Spleen (tissue), 11 donors: Measurements from ENCODE around the gene GLTP. TPM values are rescaled to one million over a fixed set of nuclear protein-coding genes. Genes with fewer than 3 reads are reported as not detected.

ENCODE experiments used
- DNase-seq: peaks from one replicate; pipeline ENCODE4 v3.0.0-alpha.2; 2020
- H3K27ac ChIP-seq, 8 donors: fragments of 200-600 bp; sonication (generic) in 7 of 8; 1 replicate in 4 of 8; 2 replicates in 4 of 8; pipeline versions ENCODE4 v1.5.0 to v1.8.0; 2016 to 2021; ENCODE audit warnings: inconsistent platforms in 4 of 8, mild to moderate bottlenecking in 4 of 8, moderate library complexity in 1 of 8
- H3K27me3 ChIP-seq, 7 donors: fragments of 200-600 bp; sonication (generic) in 6 of 7; replicated peaks in 1 of 7; 1 replicate in 4 of 7; 2 replicates in 3 of 7; pipeline versions ENCODE4 v1.5.0 to v1.8.0; 2016 to 2021; ENCODE audit warnings: inconsistent platforms in 3 of 7, mild to moderate bottlenecking in 1 of 7
- H3K36me3 ChIP-seq, 6 donors: fragments of 200-600 bp; sonication (generic) in 5 of 6; 1 replicate in 4 of 6; 2 replicates in 2 of 6; pipeline versions ENCODE4 v1.5.0 to v1.8.0; 2016 to 2021; ENCODE audit warnings: inconsistent platforms in 2 of 6
- H3K4me1 ChIP-seq, 6 donors: fragments of 200-600 bp; sonication (generic) in 5 of 6; 1 replicate in 3 of 6; 2 replicates in 3 of 6; pipeline versions ENCODE4 v1.5.0 to v1.8.0; 2016 to 2021; ENCODE audit warnings: inconsistent platforms in 3 of 6
- H3K4me3 ChIP-seq, 8 donors: fragments of 200-600 bp; sonication (generic) in 7 of 8; 1 replicate in 4 of 8; 2 replicates in 4 of 8; pipeline versions ENCODE4 v1.5.0 to v1.8.0; 2016 to 2021; ENCODE audit warnings: inconsistent platforms in 4 of 8, mild to moderate bottlenecking in 4 of 8, moderate library complexity in 2 of 8
- H3K9me3 ChIP-seq, 8 donors: fragments of 200-600 bp; sonication (generic) in 7 of 8; 1 replicate in 4 of 8; 2 replicates in 4 of 8; pipeline versions ENCODE4 v1.5.0 to v1.8.0; 2016 to 2021; ENCODE audit warnings: inconsistent platforms in 4 of 8
- POLR2A ChIP-seq, 3 donors: fragments of 450-650 bp; IDR thresholded peaks; one replicate each; pipeline ENCODE4 v1.5.1; 2017; ENCODE audit warnings: antibody characterized with exemption in 3 of 3, mild to moderate bottlenecking in 1 of 3
- POLR2AphosphoS5 ChIP-seq, 3 donors: sonication (generic); formaldehyde crosslinking; IDR thresholded peaks; one replicate each; pipeline ENCODE4 v1.5.1; 2017; ENCODE audit warnings: antibody characterized with exemption in 3 of 3
- WGBS, 5 donors: extraction: QIAGEN DNeasy Blood & Tissue Kit in 3 of 5; methylation state at CpG; one replicate each; pipeline versions ENCODE4 v1.1.5 to v1.1.7; 2013 to 2018; 5-methylcytosine and 5-hydroxymethylcytosine counted together
- intact Hi-C: fragments of 100-400 bp; cut with DNase I; formaldehyde crosslinking; loops from one replicate; pipeline ENCODE4 v1.15.0; 2023; ENCODE audit warnings: low total_unique reads
- polyA plus RNA-seq, 3 donors: library from polyadenylated mRNA; stranded (reverse); fragments of 200-250 nt; gene quantifications; one replicate each; pipeline ENCODE4 v1.2.1, GENCODE V29; 2013
- total RNA-seq, 7 donors: library from RNA; depleted of rRNA in 3 of 7; stranded (reverse); fragments of >200 nt in 3 of 7; fragmentation: NEBNext Ultra II Directional in 4 of 7; extraction: Animal tissue kit (Norgen Biotek cat#: 25700) in 4 of 7; gene quantifications; one replicate each; pipeline versions ENCODE4 v1.1.0 to v1.2.1, GENCODE V29; 2016 to 2021
- TF ChIP-seq, protein P1 (sequence below), 11 experiments: fragments of 200-600 bp in 7 of 11; fragments of 450-650 bp in 4 of 11; sonication (generic) in 4 of 11; IDR thresholded peaks in 8 of 11; conservative IDR thresholded peaks in 3 of 11; 1 replicate in 7 of 11; 2 replicates in 4 of 11; pipeline versions ENCODE4 v1.4.0 to v1.8.0; 2016 to 2021; ENCODE audit warnings: antibody characterized with exemption in 11 of 11, inconsistent platforms in 4 of 11, mild to moderate bottlenecking in 1 of 11
- donor health status: healthy with polysubstance abuse.
- donor health status: DM: no; HTN: no; CAD: no; lungs with moderate emphysema.
- donor health status: DM: no; HTN: no; CAD: no.
- donor health status: Bipolar disorder and iron deficiency.
- donor health status: healthy.
- donor health status: DM: no; HTN: no; CAD: no.
- donor health status: DM: yes; HTN: yes; CAD: no.

Gene GLTP
- total and polyA plus RNA-seq, 10 donors = 25.6 to 45.5 (median 31.8) TPM

- peak overlapping the region; percentile 7 to 92 (median 70) for H3K4me3 ChIP-seq
- H3K4me1 ChIP-seq = peaks cover 22 to 73% (median 53%) of the 10 kb centered on the region in 6 donors
- H3K27me3 ChIP-seq = no peaks in the 10 kb centered on the region
- peak overlapping the region in 3 of 8 donors; percentile 90 to 94 (median 93) for H3K27ac ChIP-seq
- peaks cover 0 to 4% (median 0%) of the 10 kb centered on the region in 6 donors for H3K36me3 ChIP-seq
- 52 to 74% (median 60%) methylated on average over 7 of the region's 7 CpGs for WGBS, 5 donors
- intact Hi-C loops = no loop called here
- DNase-seq = no peak
- TF ChIP-seq POLR2AphosphoS5 (IDR thresholded peaks at IDR 0.05) (no peak), POLR2A (IDR thresholded peaks at IDR 0.05) (no peak)
- TF ChIP-seq, protein P1, sequence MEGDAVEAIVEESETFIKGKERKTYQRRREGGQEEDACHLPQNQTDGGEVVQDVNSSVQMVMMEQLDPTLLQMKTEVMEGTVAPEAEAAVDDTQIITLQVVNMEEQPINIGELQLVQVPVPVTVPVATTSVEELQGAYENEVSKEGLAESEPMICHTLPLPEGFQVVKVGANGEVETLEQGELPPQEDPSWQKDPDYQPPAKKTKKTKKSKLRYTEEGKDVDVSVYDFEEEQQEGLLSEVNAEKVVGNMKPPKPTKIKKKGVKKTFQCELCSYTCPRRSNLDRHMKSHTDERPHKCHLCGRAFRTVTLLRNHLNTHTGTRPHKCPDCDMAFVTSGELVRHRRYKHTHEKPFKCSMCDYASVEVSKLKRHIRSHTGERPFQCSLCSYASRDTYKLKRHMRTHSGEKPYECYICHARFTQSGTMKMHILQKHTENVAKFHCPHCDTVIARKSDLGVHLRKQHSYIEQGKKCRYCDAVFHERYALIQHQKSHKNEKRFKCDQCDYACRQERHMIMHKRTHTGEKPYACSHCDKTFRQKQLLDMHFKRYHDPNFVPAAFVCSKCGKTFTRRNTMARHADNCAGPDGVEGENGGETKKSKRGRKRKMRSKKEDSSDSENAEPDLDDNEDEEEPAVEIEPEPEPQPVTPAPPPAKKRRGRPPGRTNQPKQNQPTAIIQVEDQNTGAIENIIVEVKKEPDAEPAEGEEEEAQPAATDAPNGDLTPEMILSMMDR (IDR thresholded peaks at IDR 0.05 in 8 of 11, conservative IDR thresholded peaks at IDR 0.05 in 3 of 11) = no peak
- no peaks in the 10 kb centered on the region for H3K9me3 ChIP-seq
Measured at GRCh38 chr12:109878749-109879148, 1.6 kb downstream of the GLTP start.

GRCh38 chr12:109878247-109878625 is 2.1 kb downstream of the GLTP start:
- WGBS, 5 donors = 74 to 90% (median 87%) methylated on average over 3 of the region's 3 CpGs
- peaks cover 22 to 76% (median 53%) of the 10 kb centered on the region in 6 donors for H3K4me1 ChIP-seq
- H3K27ac ChIP-seq = no peak overlapping the region
- TF ChIP-seq POLR2AphosphoS5 (IDR thresholded peaks at IDR 0.05) (no peak), POLR2A (IDR thresholded peaks at IDR 0.05) (no peak)
- TF ChIP-seq, protein P1 (IDR thresholded peaks at IDR 0.05 in 8 of 11, conservative IDR thresholded peaks at IDR 0.05 in 3 of 11) = no peak
- intact Hi-C loops = no loop called here
- no peaks in the 10 kb centered on the region for H3K27me3 ChIP-seq
- peak overlapping the region in 1 of 8 donors; percentile 92 for H3K4me3 ChIP-seq
- H3K36me3 ChIP-seq = peaks cover 0 to 4% (median 0%) of the 10 kb centered on the region in 6 donors
- no peaks in the 10 kb centered on the region for H3K9me3 ChIP-seq
- no peak for DNase-seq

DNA sequence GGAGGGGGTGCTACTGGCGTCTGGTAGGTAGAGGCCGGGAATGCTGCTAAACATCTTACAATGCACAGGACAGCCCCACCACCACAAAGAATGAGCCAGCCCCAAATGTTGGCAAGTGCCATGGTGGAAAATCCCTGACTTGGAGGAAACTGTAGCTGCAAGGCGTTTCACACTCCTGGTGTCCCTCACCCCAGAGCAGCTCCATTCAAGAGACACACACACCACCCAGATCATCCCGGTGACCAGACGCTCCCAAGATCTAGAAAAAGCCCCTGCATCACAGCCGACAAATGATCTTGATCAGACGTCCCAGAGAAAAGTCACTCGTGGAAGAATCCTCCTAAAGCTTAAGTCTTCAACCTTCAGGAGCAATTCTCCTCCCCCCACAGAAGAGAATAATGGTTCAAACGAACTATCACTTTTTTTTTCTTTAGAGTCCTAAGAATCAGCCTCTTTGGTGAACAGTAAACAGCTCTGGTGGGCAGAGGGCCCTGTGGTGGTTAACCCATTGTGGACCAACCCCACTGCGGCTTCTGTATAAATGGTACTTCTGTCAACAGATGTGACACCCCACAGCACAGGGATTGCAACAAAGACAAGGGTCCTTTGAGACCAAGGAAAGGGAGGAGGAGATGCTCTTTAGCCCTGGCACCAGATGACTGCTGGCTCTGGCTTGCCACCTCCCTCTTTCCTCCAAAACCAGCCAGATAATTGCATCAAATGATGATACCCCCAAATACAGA is 2.7 kb downstream of the GLTP start:
- H3K4me1 ChIP-seq = peaks cover 22 to 81% (median 53%) of the 10 kb centered on the region in 6 donors
- intact Hi-C loops = no loop called here
- DNase-seq = no peak
- peaks cover 0 to 9% (median 0%) of the 10 kb centered on the region in 6 donors for H3K36me3 ChIP-seq
- H3K4me3 ChIP-seq = peak overlapping the region in 1 of 8 donors; percentile 92
- 78 to 85% (median 81%) methylated on average over 10 of the region's 10 CpGs for WGBS, 5 donors
- H3K9me3 ChIP-seq = no peaks in the 10 kb centered on the region
- TF ChIP-seq, protein P1 (IDR thresholded peaks at IDR 0.05 in 8 of 11, conservative IDR thresholded peaks at IDR 0.05 in 3 of 11) = no peak
- TF ChIP-seq POLR2AphosphoS5 (IDR thresholded peaks at IDR 0.05) (no peak), POLR2A (IDR thresholded peaks at IDR 0.05) (no peak)
- no peak overlapping the region for H3K27ac ChIP-seq
- H3K27me3 ChIP-seq = no peaks in the 10 kb centered on the region

- no peak for DNase-seq
- H3K9me3 ChIP-seq = no peaks in the 10 kb centered on the region
- TF ChIP-seq POLR2AphosphoS5 (IDR thresholded peaks at IDR 0.05) = no peak
- no peak for TF ChIP-seq POLR2A (IDR thresholded peaks at IDR 0.05)
- TF ChIP-seq, protein P1 (IDR thresholded peaks at IDR 0.05 in 8 of 11, conservative IDR thresholded peaks at IDR 0.05 in 3 of 11) = no peak
- no peaks in the 10 kb centered on the region for H3K27me3 ChIP-seq
- intact Hi-C loops = no loop called here
- peaks cover 22 to 91% (median 58%) of the 10 kb centered on the region in 6 donors for H3K4me1 ChIP-seq
- H3K36me3 ChIP-seq = peaks cover 0 to 22% (median 0%) of the 10 kb centered on the region in 6 donors
- H3K4me3 ChIP-seq = no peak overlapping the region
- peak overlapping the region in 3 of 8 donors; percentile 21 to 47 (median 27) for H3K27ac ChIP-seq
Measured at GRCh38 chr12:109876406-109876805, 3.9 kb downstream of the GLTP start.
